ENCODE results near the gene UBE2A. TPM values are rescaled to one million over a fixed set of nuclear protein-coding genes. Genes with fewer than 3 reads are reported as not detected.

UBE2A gene
- total RNA-seq, 4 donors from 2014 or later = 28.1 to 41.7 (median 35.9) TPM

DNA sequence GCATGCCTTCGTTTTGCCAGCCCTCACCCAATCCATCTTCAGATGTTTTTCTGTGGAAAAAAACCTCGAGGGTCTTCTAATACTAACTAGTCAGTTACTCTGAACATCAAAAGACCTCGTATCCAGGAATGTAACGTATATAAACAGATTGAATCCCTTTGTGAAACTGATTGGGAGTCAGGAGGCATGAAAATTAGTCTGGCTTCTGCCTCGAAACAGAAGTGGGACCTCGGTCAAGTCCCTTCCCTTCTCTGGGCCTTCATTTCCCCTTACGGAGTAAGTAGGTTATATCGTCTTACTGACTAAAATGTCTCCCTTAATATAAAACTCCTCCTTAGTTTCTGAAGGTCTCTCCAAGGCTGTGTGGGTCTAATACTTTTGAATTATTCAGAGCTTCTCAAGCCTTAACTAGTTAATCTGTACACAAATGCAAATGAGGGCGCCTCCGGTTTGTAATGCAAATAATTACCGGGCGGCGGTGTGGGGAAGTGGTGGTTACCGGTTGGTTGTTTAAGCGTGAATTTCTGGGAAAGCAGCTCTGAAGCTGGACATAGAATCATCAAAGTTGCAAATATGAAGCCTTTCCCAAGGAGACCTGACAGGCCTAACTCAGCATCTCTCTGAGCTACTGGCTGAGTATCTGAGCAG lies 43.3 kb downstream of the UBE2A start:
- TF ChIP-seq, protein P1, sequence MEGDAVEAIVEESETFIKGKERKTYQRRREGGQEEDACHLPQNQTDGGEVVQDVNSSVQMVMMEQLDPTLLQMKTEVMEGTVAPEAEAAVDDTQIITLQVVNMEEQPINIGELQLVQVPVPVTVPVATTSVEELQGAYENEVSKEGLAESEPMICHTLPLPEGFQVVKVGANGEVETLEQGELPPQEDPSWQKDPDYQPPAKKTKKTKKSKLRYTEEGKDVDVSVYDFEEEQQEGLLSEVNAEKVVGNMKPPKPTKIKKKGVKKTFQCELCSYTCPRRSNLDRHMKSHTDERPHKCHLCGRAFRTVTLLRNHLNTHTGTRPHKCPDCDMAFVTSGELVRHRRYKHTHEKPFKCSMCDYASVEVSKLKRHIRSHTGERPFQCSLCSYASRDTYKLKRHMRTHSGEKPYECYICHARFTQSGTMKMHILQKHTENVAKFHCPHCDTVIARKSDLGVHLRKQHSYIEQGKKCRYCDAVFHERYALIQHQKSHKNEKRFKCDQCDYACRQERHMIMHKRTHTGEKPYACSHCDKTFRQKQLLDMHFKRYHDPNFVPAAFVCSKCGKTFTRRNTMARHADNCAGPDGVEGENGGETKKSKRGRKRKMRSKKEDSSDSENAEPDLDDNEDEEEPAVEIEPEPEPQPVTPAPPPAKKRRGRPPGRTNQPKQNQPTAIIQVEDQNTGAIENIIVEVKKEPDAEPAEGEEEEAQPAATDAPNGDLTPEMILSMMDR (IDR thresholded peaks at IDR 0.05 in 4 of 5, conservative IDR thresholded peaks at IDR 0.05 in 1 of 5) = no peak
- TF ChIP-seq POLR2A (IDR thresholded peaks at IDR 0.05) = no peak
- Histone ChIP-seq H3K27ac (no peak overlapping the region), H3K27me3 (no peaks in the 10 kb centered on the region), H3K4me1 (no peaks in the 10 kb centered on the region), H3K9me3 (no peaks in the 10 kb centered on the region), H3K4me3 (no peak overlapping the region), H3K36me3 (no peaks in the 10 kb centered on the region)
- in situ Hi-C loops (cut with MboI; ENCODE audit: low sequenced_read_pairs in 4 of 4) = loop anchor here in 1 of 4 donors (25.0 kb wide), 1 partner anchor 120 kb away; no protein-coding TSS in a partner anchor
- DNase-seq (no peak), ATAC-seq (no peak)
- intact Hi-C loops (cut with DNase I; ENCODE audit: low total_unique reads) = loop anchor here (5.0 kb wide), 1 partner anchor 75 kb away; the partner anchor contains the start of gene SEPTIN6

DNA sequence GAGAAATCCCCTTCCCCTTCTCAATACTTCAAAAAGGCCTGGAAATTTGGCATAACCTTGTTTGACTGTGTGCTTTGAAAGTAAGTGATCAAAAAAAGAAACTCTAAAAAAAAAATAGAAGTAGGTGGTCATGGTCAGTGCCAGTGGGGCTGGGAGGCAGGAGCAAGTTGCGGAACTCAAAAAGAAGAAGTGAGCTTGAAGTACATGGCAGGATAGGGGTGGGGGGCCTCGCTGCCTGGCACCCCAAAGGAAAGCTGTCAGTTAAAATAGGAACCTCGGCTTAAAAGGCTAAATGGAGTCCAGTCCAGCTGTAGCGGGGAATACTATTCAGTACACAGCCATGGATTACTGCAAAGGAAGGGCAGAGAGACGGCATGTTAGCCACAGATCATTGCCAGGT lies 44.1 kb downstream of the UBE2A start:
- TF ChIP-seq, protein P1 (IDR thresholded peaks at IDR 0.05 in 4 of 5, conservative IDR thresholded peaks at IDR 0.05 in 1 of 5) = no peak
- TF ChIP-seq POLR2A (IDR thresholded peaks at IDR 0.05) = no peak
- H3K36me3 ChIP-seq = no peaks in the 10 kb centered on the region
- ATAC-seq (no peak), DNase-seq (peak in 1 of 2 donors; percentile 16)
- no peaks in the 10 kb centered on the region for H3K9me3 ChIP-seq
- H3K4me1 ChIP-seq = no peaks in the 10 kb centered on the region
- H3K27me3 ChIP-seq = no peaks in the 10 kb centered on the region
- intact Hi-C loops (cut with DNase I; ENCODE audit: low total_unique reads) = loop anchor here (5.0 kb wide), 1 partner anchor 74 kb away; the partner anchor contains the start of gene SEPTIN6
- H3K27ac ChIP-seq = no peak overlapping the region
- in situ Hi-C loops (cut with MboI; ENCODE audit: low sequenced_read_pairs in 4 of 4) = loop anchor here in 1 of 4 donors (25.0 kb wide), 1 partner anchor 119 kb away; no protein-coding TSS in a partner anchor
- H3K4me3 ChIP-seq = no peak overlapping the region

DNA sequence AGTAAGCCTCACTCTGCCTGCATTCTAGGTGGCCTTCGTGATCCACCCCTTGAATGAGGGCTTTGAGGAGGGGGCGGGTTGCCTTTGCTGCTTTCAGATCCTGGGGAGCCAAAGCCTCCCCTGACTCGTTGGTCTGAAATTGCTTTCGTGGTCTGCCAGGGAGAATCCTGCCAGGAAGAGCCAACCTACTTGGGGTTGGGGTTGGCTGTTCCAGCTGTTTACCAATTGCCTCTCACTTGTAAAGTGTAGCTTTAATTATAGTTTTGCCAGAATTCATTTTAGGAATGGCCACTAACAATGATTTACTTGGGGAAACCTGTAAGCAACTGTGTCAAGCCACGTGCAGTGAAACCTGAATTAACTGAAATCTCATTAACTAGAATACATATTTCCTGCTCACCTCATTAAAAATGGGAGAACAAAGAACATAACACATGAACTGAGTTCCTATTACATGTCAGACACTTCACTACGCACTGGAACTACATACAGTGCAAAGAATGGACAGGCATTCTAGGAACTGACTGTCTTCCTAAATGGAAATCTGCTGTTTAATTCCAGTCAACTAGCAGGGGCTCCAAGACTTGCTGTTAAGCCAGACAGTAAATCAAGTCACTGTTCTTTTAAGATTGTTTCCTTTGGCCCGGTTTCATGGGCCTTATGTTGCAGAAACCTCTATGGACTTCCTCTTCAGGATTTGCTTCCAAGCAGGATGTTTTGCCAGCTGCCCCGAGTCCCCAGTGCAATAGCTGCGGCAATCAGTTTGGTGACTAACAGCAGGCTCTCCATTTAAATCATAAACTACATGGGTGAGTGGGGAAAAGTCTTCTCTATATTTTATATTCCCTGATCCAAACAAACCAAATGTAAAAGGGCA lies 48.2 kb downstream of the UBE2A start:
- Histone ChIP-seq H3K4me3 (no peak overlapping the region), H3K9me3 (no peaks in the 10 kb centered on the region), H3K36me3 (no peaks in the 10 kb centered on the region), H3K4me1 (no peaks in the 10 kb centered on the region), H3K27ac (no peak overlapping the region), H3K27me3 (no peaks in the 10 kb centered on the region)
- intact Hi-C loops (cut with DNase I; ENCODE audit: low total_unique reads) = no loop called here
- TF ChIP-seq, protein P1 (IDR thresholded peaks at IDR 0.05 in 4 of 5, conservative IDR thresholded peaks at IDR 0.05 in 1 of 5) = no peak
- TF ChIP-seq POLR2A (IDR thresholded peaks at IDR 0.05) = no peak
- DNase-seq (no peak), ATAC-seq (no peak)
- in situ Hi-C loops (cut with MboI; ENCODE audit: low sequenced_read_pairs in 4 of 4) = loop anchor here in 1 of 4 donors (25.0 kb wide), 1 partner anchor 115 kb away; no protein-coding TSS in a partner anchor

DNA sequence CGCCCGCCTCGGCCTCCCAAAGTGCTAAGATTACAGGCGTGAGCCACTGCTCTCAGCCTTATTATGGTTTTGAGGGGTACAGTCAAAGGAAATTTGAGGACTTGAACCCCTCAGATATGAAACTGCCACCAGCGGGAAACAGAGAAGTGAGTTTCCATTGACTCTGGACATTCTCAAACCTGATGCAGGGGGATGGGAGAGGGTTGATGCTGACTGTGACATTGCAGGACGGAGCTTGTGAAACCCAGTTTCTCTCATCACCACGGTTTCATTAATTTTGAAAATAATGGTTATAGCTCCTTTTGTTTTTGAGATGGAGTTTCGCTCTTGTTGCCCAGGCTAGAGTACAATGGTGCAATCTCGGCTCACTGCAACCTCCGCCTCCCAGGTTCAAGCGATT lies 50.1 kb downstream of the UBE2A start:
- intact Hi-C loops (cut with DNase I; ENCODE audit: low total_unique reads) = no loop called here
- Histone ChIP-seq H3K36me3 (no peaks in the 10 kb centered on the region), H3K9me3 (no peaks in the 10 kb centered on the region), H3K4me3 (no peak overlapping the region), H3K4me1 (no peaks in the 10 kb centered on the region), H3K27me3 (no peaks in the 10 kb centered on the region), H3K27ac (no peak overlapping the region)
- ATAC-seq (no peak), DNase-seq (no peak)
- in situ Hi-C loops (cut with MboI; ENCODE audit: low sequenced_read_pairs in 4 of 4) = loop anchor here in 1 of 4 donors (25.0 kb wide), 1 partner anchor 113 kb away; no protein-coding TSS in a partner anchor
- TF ChIP-seq, protein P1 (IDR thresholded peaks at IDR 0.05 in 4 of 5, conservative IDR thresholded peaks at IDR 0.05 in 1 of 5) = no peak
- no peak for TF ChIP-seq POLR2A (IDR thresholded peaks at IDR 0.05)
